Neural progenitor cell (in vitro differentiated cells): ENCODE data around the gene UNG. TPM values are rescaled to one million over a fixed set of nuclear protein-coding genes. Genes with fewer than 3 reads are reported as not detected.
"Not testable (repeated sequence)": the region's sequence is repeated elsewhere in the genome, so short reads cannot be mapped to it uniquely, and the experiment has no call there.

Experiments used
- DNase-seq: peaks from one replicate; pipeline ENCODE4 v3.0.0-alpha.2; 2016; ENCODE audit warnings: low spot score
- H2AFZ ChIP-seq: fragments of 200-600 bp; sonication (generic); replicated peaks from 2 replicates; pipeline ENCODE4 v1.6.1; 2016; ENCODE audit warnings: antibody characterized with exemption
- H3F3A ChIP-seq: fragments of 200-600 bp; sonication (generic); 2 replicates; pipeline ENCODE4 v1.6.1; 2016; ENCODE audit warnings: antibody characterized with exemption, low read depth
- H3K27ac ChIP-seq: fragments of 200-600 bp; sonication (generic); 2 replicates; pipeline ENCODE4 v1.5.1; 2016; ENCODE audit warnings: mild to moderate bottlenecking
- H3K27me3 ChIP-seq: fragments of 200-600 bp; sonication (generic); 2 replicates; pipeline ENCODE4 v1.6.1; 2016; ENCODE audit warnings: mild to moderate bottlenecking, moderate library complexity
- H3K36me3 ChIP-seq: fragments of 200-600 bp; sonication (generic); 2 replicates; pipeline ENCODE4 v1.5.1; 2016
- H3K4me1 ChIP-seq: fragments of 200-600 bp; sonication (generic); 2 replicates; pipeline ENCODE4 v1.6.1; 2016; ENCODE audit warnings: mixed run types
- H3K4me2 ChIP-seq: fragments of 200-600 bp; sonication (generic); 2 replicates; pipeline ENCODE4 v1.6.1; 2016
- H3K4me3 ChIP-seq: fragments of 200-600 bp; sonication (generic); 2 replicates; pipeline ENCODE4 v1.5.1; 2016
- H3K79me2 ChIP-seq: fragments of 200-600 bp; sonication (generic); 2 replicates; pipeline ENCODE4 v1.6.1; 2016; ENCODE audit warnings: low read depth
- H3K9ac ChIP-seq: fragments of 200-600 bp; sonication (generic); 2 replicates; pipeline ENCODE4 v1.6.1; 2016
- H3K9me3 ChIP-seq: fragments of 200-600 bp; sonication (generic); 2 replicates; pipeline ENCODE4 v1.5.1; 2016; ENCODE audit warnings: low read depth
- H4K20me1 ChIP-seq: fragments of 200-600 bp; sonication (generic); 2 replicates; pipeline ENCODE4 v1.6.1; 2016; ENCODE audit warnings: low read depth
- H3K27ac Mint-ChIP-seq: 3 replicates; pipeline ENCODE4 v1.8.0; 2021; ENCODE audit warnings: mixed read lengths
- H3K27me3 Mint-ChIP-seq: 2 replicates; pipeline ENCODE4 v1.8.0; 2022; ENCODE audit warnings: low read depth, mild to moderate bottlenecking, inconsistent platforms, moderate library complexity, mixed read lengths; ENCODE audit not compliant: insufficient read depth
- H3K36me3 Mint-ChIP-seq: 3 replicates; pipeline ENCODE4 v1.8.0; 2021; ENCODE audit warnings: mixed read lengths
- H3K4me1 Mint-ChIP-seq: 3 replicates; pipeline ENCODE4 v1.8.0; 2021; ENCODE audit warnings: mixed read lengths
- H3K4me3 Mint-ChIP-seq: 3 replicates; pipeline ENCODE4 v1.8.0; 2021; ENCODE audit warnings: mild to moderate bottlenecking, moderate library complexity, mixed read lengths
- H3K9me3 Mint-ChIP-seq: 3 replicates; pipeline ENCODE4 v1.8.0; 2020; ENCODE audit warnings: mixed read lengths
- EZH2 ChIP-seq: fragments of 200-600 bp; sonication (generic); IDR thresholded peaks from 2 replicates; pipeline ENCODE4 v1.6.1; 2017; ENCODE audit warnings: antibody characterized with exemption, mild to moderate bottlenecking, moderate library complexity
- EZH2phosphoT487 ChIP-seq: fragments of 200-600 bp; sonication (generic); IDR thresholded peaks from 2 replicates; pipeline ENCODE4 v1.6.1; 2017; ENCODE audit warnings: antibody characterized with exemption
- total RNA-seq: library from RNA; depleted of rRNA; stranded (reverse); fragments of >200 nt; gene quantifications from 2 replicates; pipeline ENCODE4 v1.2.3, GENCODE V29; 2015; ENCODE audit warnings: low replicate concordance
- TF ChIP-seq, protein P1 (sequence below): fragments of 200-600 bp; sonication (generic); IDR thresholded peaks from 2 replicates; pipeline ENCODE4 v1.5.1; 2017; ENCODE audit warnings: antibody characterized with exemption, mild to moderate bottlenecking

Gene UNG
- total RNA-seq, 1 donor from 2014 or later = 71.0 TPM

DNA sequence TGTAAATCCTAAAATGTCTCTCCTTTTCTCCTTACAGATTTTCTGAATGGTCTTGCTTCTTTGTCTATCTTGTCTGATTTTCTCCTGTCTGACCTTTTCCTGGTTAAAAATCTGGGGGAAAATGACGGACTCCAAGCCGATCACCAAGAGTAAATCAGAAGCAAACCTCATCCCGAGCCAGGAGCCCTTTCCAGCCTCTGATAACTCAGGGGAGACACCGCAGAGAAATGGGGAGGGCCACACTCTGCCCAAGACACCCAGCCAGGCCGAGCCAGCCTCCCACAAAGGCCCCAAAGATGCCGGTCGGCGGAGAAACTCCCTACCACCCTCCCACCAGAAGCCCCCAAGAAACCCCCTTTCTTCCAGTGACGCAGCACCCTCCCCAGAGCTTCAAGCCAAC, 42.0 kb downstream of the UNG start:
- no peak for DNase-seq
- H3K36me3 Mint-ChIP-seq = peaks cover 3% of the 10 kb centered on the region
- Histone ChIP-seq H3F3A (no peaks in the 10 kb centered on the region), H3K27me3 (no peaks in the 10 kb centered on the region), H3K4me3 (no peak overlapping the region), H2AFZ (no peak overlapping the region), H3K4me1 (no peaks in the 10 kb centered on the region), H3K9me3 (no peaks in the 10 kb centered on the region), H3K27ac (no peak overlapping the region), H3K4me2 (no peak overlapping the region), H3K79me2 (no peaks in the 10 kb centered on the region), H3K36me3 (no peaks in the 10 kb centered on the region), H4K20me1 (no peaks in the 10 kb centered on the region), H3K9ac (no peak overlapping the region)
- H3K4me1 Mint-ChIP-seq = peaks cover 4% of the 10 kb centered on the region
- H3K4me3 Mint-ChIP-seq = no peak overlapping the region
- no peak overlapping the region for H3K27ac Mint-ChIP-seq
- H3K27me3 Mint-ChIP-seq = no peaks in the 10 kb centered on the region
- TF ChIP-seq EZH2phosphoT487 = no peak
- TF ChIP-seq EZH2 = no peak
- TF ChIP-seq, protein P1, sequence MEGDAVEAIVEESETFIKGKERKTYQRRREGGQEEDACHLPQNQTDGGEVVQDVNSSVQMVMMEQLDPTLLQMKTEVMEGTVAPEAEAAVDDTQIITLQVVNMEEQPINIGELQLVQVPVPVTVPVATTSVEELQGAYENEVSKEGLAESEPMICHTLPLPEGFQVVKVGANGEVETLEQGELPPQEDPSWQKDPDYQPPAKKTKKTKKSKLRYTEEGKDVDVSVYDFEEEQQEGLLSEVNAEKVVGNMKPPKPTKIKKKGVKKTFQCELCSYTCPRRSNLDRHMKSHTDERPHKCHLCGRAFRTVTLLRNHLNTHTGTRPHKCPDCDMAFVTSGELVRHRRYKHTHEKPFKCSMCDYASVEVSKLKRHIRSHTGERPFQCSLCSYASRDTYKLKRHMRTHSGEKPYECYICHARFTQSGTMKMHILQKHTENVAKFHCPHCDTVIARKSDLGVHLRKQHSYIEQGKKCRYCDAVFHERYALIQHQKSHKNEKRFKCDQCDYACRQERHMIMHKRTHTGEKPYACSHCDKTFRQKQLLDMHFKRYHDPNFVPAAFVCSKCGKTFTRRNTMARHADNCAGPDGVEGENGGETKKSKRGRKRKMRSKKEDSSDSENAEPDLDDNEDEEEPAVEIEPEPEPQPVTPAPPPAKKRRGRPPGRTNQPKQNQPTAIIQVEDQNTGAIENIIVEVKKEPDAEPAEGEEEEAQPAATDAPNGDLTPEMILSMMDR = no peak
- peaks cover 18% of the 10 kb centered on the region for H3K9me3 Mint-ChIP-seq

DNA sequence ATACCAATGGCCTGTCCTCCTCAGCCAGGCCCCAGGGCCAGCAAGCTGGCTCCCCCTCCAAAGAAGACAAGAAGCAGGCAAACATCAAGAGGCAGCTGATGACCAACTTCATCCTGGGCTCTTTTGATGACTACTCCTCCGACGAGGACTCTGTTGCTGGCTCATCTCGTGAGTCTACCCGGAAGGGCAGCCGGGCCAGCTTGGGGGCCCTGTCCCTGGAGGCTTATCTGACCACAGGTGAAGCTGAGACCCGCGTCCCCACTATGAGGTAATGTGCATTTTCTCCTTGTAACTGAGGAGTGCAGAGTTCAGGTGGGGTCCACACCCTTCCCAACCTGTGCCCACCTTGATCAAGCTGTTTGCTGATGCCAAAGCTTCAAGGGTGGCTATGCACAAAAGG, 42.4 kb downstream of the UNG start:
- H3K4me1 Mint-ChIP-seq = peaks cover 4% of the 10 kb centered on the region
- H3K27me3 ChIP-seq = no peaks in the 10 kb centered on the region
- H2AFZ ChIP-seq = no peak overlapping the region
- H3K9me3 Mint-ChIP-seq = peaks cover 17% of the 10 kb centered on the region
- no peaks in the 10 kb centered on the region for H3K36me3 ChIP-seq
- TF ChIP-seq, protein P1 = no peak
- TF ChIP-seq EZH2 (no peak), EZH2phosphoT487 (no peak)
- no peaks in the 10 kb centered on the region for H3K79me2 ChIP-seq
- no peak overlapping the region for H3K27ac ChIP-seq
- no peaks in the 10 kb centered on the region for H3K4me1 ChIP-seq
- no peaks in the 10 kb centered on the region for H3F3A ChIP-seq
- no peak overlapping the region for H3K4me3 Mint-ChIP-seq
- H3K27ac Mint-ChIP-seq = no peak overlapping the region
- DNase-seq = no peak
- H3K9me3 ChIP-seq = no peaks in the 10 kb centered on the region
- no peak overlapping the region for H3K4me3 ChIP-seq
- H3K4me2 ChIP-seq = no peak overlapping the region
- no peaks in the 10 kb centered on the region for H4K20me1 ChIP-seq
- peaks cover 3% of the 10 kb centered on the region for H3K36me3 Mint-ChIP-seq
- no peak overlapping the region for H3K9ac ChIP-seq
- H3K27me3 Mint-ChIP-seq = no peaks in the 10 kb centered on the region

- Histone ChIP-seq H4K20me1 (no peaks in the 10 kb centered on the region), H3K9ac (no peak overlapping the region), H3K79me2 (no peaks in the 10 kb centered on the region), H3K27me3 (no peaks in the 10 kb centered on the region), H3K4me1 (no peaks in the 10 kb centered on the region), H3F3A (no peaks in the 10 kb centered on the region), H3K36me3 (no peaks in the 10 kb centered on the region), H3K9me3 (no peaks in the 10 kb centered on the region), H3K4me3 (no peak overlapping the region), H2AFZ (no peak overlapping the region), H3K27ac (no peak overlapping the region), H3K4me2 (no peak overlapping the region)
- no peak for DNase-seq
- Mint-ChIP-seq H3K27me3 (no peaks in the 10 kb centered on the region), H3K4me1 (peaks cover 4% of the 10 kb centered on the region), H3K36me3 (peaks cover 3% of the 10 kb centered on the region), H3K27ac (no peak overlapping the region), H3K4me3 (no peak overlapping the region), H3K9me3 (peaks cover 12% of the 10 kb centered on the region)
- TF ChIP-seq EZH2phosphoT487 = no peak
- TF ChIP-seq EZH2 = no peak
- TF ChIP-seq, protein P1 = no peak
Observed at GRCh38 chr12:109140560-109140959, 43.2 kb downstream of the UNG start.

DNA sequence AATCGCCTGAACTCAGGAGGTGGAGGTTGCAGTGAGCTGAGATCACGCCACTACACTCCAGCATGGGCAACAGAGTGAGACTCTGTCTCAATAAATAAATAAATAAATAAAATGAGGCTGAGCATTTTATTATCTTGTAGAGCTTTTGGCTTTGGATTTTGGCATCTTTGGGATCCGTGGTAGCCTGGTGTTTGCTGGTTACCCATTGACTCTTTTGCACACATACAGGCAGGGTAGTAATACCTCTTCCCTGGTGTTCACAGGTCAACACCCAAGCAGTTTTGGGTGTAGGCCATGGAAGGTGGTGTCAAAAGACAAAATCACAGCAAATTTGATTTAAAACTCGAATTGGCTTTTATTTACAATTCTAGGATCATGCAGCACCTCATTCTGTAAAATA, 46.8 kb downstream of the UNG start:
- no peaks in the 10 kb centered on the region for H3K79me2 ChIP-seq
- peaks cover 3% of the 10 kb centered on the region for H3K36me3 Mint-ChIP-seq
- H3K27ac Mint-ChIP-seq = no peak overlapping the region
- no peak overlapping the region for H3K27ac ChIP-seq
- H3K4me2 ChIP-seq = no peak overlapping the region
- no peak overlapping the region for H3K9ac ChIP-seq
- no peaks in the 10 kb centered on the region for H3K9me3 ChIP-seq
- no peaks in the 10 kb centered on the region for H3K27me3 ChIP-seq
- TF ChIP-seq EZH2phosphoT487 = no peak
- no peak for TF ChIP-seq EZH2
- TF ChIP-seq, protein P1 = no peak
- H2AFZ ChIP-seq = no peak overlapping the region
- H3K27me3 Mint-ChIP-seq = no peaks in the 10 kb centered on the region
- no peaks in the 10 kb centered on the region for H3F3A ChIP-seq
- H3K9me3 Mint-ChIP-seq = no peaks in the 10 kb centered on the region
- DNase-seq = no peak
- H3K36me3 ChIP-seq = no peaks in the 10 kb centered on the region
- no peaks in the 10 kb centered on the region for H4K20me1 ChIP-seq
- no peak overlapping the region for H3K4me3 ChIP-seq
- H3K4me3 Mint-ChIP-seq = no peak overlapping the region
- H3K4me1 Mint-ChIP-seq = peaks cover 6% of the 10 kb centered on the region
- H3K4me1 ChIP-seq = no peaks in the 10 kb centered on the region

GRCh38 chr12:109147126-109147525, 49.7 kb downstream of the UNG start:
- H2AFZ ChIP-seq, H3K4me1 Mint-ChIP-seq, H3K79me2 ChIP-seq, H3K27me3 Mint-ChIP-seq, H3K4me2 ChIP-seq, H3K27ac Mint-ChIP-seq, H3K36me3 ChIP-seq, H3K36me3 Mint-ChIP-seq, H3F3A ChIP-seq, H3K9ac ChIP-seq, H3K4me1 ChIP-seq, H3K4me3 Mint-ChIP-seq, H3K4me3 ChIP-seq, H4K20me1 ChIP-seq, H3K9me3 ChIP-seq, H3K27me3 ChIP-seq, H3K27ac ChIP-seq, DNase-seq, H3K9me3 Mint-ChIP-seq: not testable (repeated sequence)
